H1 (cell line): ENCODE data around the gene SPATA25. TPM values are rescaled to one million over a fixed set of nuclear protein-coding genes. Genes with fewer than 3 reads are reported as not detected.

Experiments used
- CTCF ChIA-PET: fragments of 300-600 bp; sonication (Branson Sonifier 250); formaldehyde crosslinking; loops from one replicate; lab custom pipeline; 2021; ENCODE audit not compliant: partially characterized antibody; lab: Charles Lee
- POLR2A ChIA-PET: fragments of 300-600 bp; sonication (Branson Sonifier 250); formaldehyde crosslinking; loops from one replicate; lab custom pipeline; 2021; ENCODE audit warnings: inconsistent platforms; ENCODE audit not compliant: partially characterized antibody; lab: Charles Lee
- DNase-seq, 2 experiments: peaks; one replicate each; pipeline versions ENCODE4 v3.0.0 to v3.0.0-alpha.2; 2010 to 2022; ENCODE audit warnings: low spot score in 2 of 2, low read depth in 1 of 2, mixed read lengths in 1 of 2
- FAIRE-seq: peaks from 2 replicates; lab custom pipeline; 2011; peaks lifted over from hg19 to GRCh38; lab: Jason Lieb, UNC
- H2AFZ ChIP-seq: 2 replicates; pipeline ENCODE4 v1.8.1; 2012; ENCODE audit warnings: low read length, inconsistent platforms
- H2AK5ac ChIP-seq: 2 replicates; pipeline ENCODE4 v1.6.1; 2013; ENCODE audit warnings: low read depth, low read length
- H2BK120ac ChIP-seq: replicated peaks from 2 replicates; pipeline ENCODE3; 2013; ENCODE audit warnings: low read depth, low read length, inconsistent platforms
- H2BK12ac ChIP-seq: 2 replicates; pipeline ENCODE4 v1.6.1; 2013; ENCODE audit warnings: low read depth, low read length
- H2BK15ac ChIP-seq: 2 replicates; pipeline ENCODE4 v1.6.1; 2013; ENCODE audit warnings: low read length
- H2BK20ac ChIP-seq: 2 replicates; pipeline ENCODE4 v1.6.1; 2013; ENCODE audit warnings: low read length
- H2BK5ac ChIP-seq: 2 replicates; pipeline ENCODE4 v1.6.1; 2013; ENCODE audit warnings: low read depth, low read length
- H3K14ac ChIP-seq: 2 replicates; pipeline ENCODE4 v1.6.1; 2013; ENCODE audit warnings: inconsistent platforms; ENCODE audit not compliant: insufficient read length
- H3K18ac ChIP-seq: 2 replicates; pipeline ENCODE4 v1.6.1; 2013; ENCODE audit warnings: low read length; ENCODE audit errors: extremely low read depth
- H3K23ac ChIP-seq: 2 replicates; pipeline ENCODE4 v1.6.1; 2013; ENCODE audit warnings: inconsistent platforms; ENCODE audit not compliant: insufficient read length
- H3K23me2 ChIP-seq: 2 replicates; pipeline ENCODE4 v1.6.1; 2013; ENCODE audit warnings: low read depth, low read length
- H3K27ac ChIP-seq: 2 replicates; pipeline ENCODE4 v1.6.1; 2011; ENCODE audit warnings: low read depth, low read length, inconsistent platforms
- H3K27me3 ChIP-seq, 4 experiments: replicated peaks in 1 of 4; 1 replicate in 1 of 4; 2 replicates in 3 of 4; pipeline versions ENCODE4 v1.6.1 to v1.8.1; 2011 to 2013; ENCODE audit warnings: low read length in 3 of 4, mild to moderate bottlenecking in 3 of 4, inconsistent platforms in 2 of 4, mixed read lengths in 2 of 4, moderate library complexity in 1 of 4; ENCODE audit not compliant: control insufficient read depth in 3 of 4, insufficient read depth in 3 of 4; ENCODE audit errors: extremely low read depth in 1 of 4
- H3K36me3 ChIP-seq, 4 experiments: 2 replicates each; pipeline versions ENCODE4 v1.6.1 to v1.8.1; 2011 to 2013; ENCODE audit warnings: mild to moderate bottlenecking in 4 of 4, low read length in 3 of 4, moderate library complexity in 2 of 4, control low read depth in 1 of 4, inconsistent platforms in 1 of 4; ENCODE audit not compliant: insufficient read depth in 4 of 4, control insufficient read depth in 2 of 4
- H3K4ac ChIP-seq: replicated peaks from 2 replicates; pipeline ENCODE3; 2013; ENCODE audit warnings: low read length, low read depth, mixed read lengths, inconsistent platforms; ENCODE audit not compliant: insufficient read length
- H3K4me1 ChIP-seq, 4 experiments: replicated peaks in 1 of 4; 1 replicate in 1 of 4; 2 replicates in 3 of 4; pipeline versions ENCODE4 v1.6.1 to v1.8.1; 2011 to 2013; ENCODE audit warnings: low read length in 3 of 4, inconsistent platforms in 2 of 4, mixed read lengths in 1 of 4; ENCODE audit not compliant: insufficient read depth in 4 of 4, control insufficient read depth in 3 of 4
- H3K4me2 ChIP-seq, 2 experiments: 2 replicates each; pipeline versions ENCODE4 v1.6.1 to v1.8.1; 2011 to 2013; ENCODE audit warnings: low read depth in 2 of 2, low read length in 2 of 2, control low read depth in 1 of 2, inconsistent platforms in 1 of 2, mild to moderate bottlenecking in 1 of 2; ENCODE audit not compliant: insufficient read depth in 1 of 2
- H3K4me3 ChIP-seq, 4 experiments: fragments of 200-600, 300-600 bp in 1 of 4; sonication (generic), shearing (Covaris generic), sonication (Bioruptor Twin) in 1 of 4; 2 replicates each; pipeline versions ENCODE4 v1.5.1 to v1.8.1; 2011 to 2016; ENCODE audit warnings: low read length in 4 of 4, low read depth in 3 of 4, control low read depth in 2 of 4, inconsistent platforms in 2 of 4, mild to moderate bottlenecking in 2 of 4, mixed read lengths in 1 of 4, moderate library complexity in 1 of 4; ENCODE audit not compliant: insufficient read depth in 2 of 4; ENCODE audit errors: extremely low read depth in 1 of 4
- H3K56ac ChIP-seq: replicated peaks from 2 replicates; pipeline ENCODE3; 2013; ENCODE audit warnings: low read depth, mild to moderate bottlenecking, mixed read lengths, low read length, inconsistent platforms; ENCODE audit not compliant: insufficient read length
- H3K79me1 ChIP-seq: 2 replicates; pipeline ENCODE4 v1.6.1; 2013; ENCODE audit warnings: low read depth, low read length, control low read depth
- H3K79me2 ChIP-seq, 2 experiments: 2 replicates each; pipeline versions ENCODE4 v1.6.1 to v1.8.1; 2012 to 2013; ENCODE audit warnings: low read length in 2 of 2, mild to moderate bottlenecking in 2 of 2, inconsistent platforms in 1 of 2; ENCODE audit not compliant: insufficient read depth in 2 of 2, control insufficient read depth in 1 of 2
- H3K9ac ChIP-seq, 4 experiments: replicated peaks in 1 of 4; 1 replicate in 1 of 4; 2 replicates in 3 of 4; pipeline versions ENCODE4 v1.6.1 to v1.8.1; 2011 to 2013; ENCODE audit warnings: low read depth in 3 of 4, low read length in 3 of 4, control low read depth in 2 of 4, mild to moderate bottlenecking in 2 of 4, moderate library complexity in 2 of 4, inconsistent platforms in 1 of 4; ENCODE audit errors: extremely low read depth in 1 of 4
- H3K9me3 ChIP-seq, 2 experiments: 2 replicates each; pipeline versions ENCODE4 v1.6.1 to v1.8.1; 2012 to 2013; ENCODE audit warnings: mild to moderate bottlenecking in 2 of 2, moderate library complexity in 2 of 2, control low read depth in 1 of 2, inconsistent platforms in 1 of 2, low read depth in 1 of 2, low read length in 1 of 2, mixed read lengths in 1 of 2; ENCODE audit not compliant: insufficient read depth in 2 of 2
- H4K20me1 ChIP-seq, 2 experiments: replicated peaks in 1 of 2; 2 replicates each; pipeline versions ENCODE3 to v1.8.1; 2011 to 2013; ENCODE audit warnings: inconsistent platforms in 2 of 2, low read length in 2 of 2, mild to moderate bottlenecking in 1 of 2; ENCODE audit not compliant: insufficient read depth in 2 of 2, control insufficient read depth in 1 of 2
- H4K5ac ChIP-seq: 2 replicates; pipeline ENCODE4 v1.6.1; 2013; ENCODE audit warnings: low read length, low read depth, mixed read lengths, inconsistent platforms; ENCODE audit not compliant: insufficient read length
- H4K8ac ChIP-seq: 2 replicates; pipeline ENCODE4 v1.8.0; 2013; ENCODE audit warnings: mild to moderate bottlenecking, moderate library complexity, low read length, inconsistent platforms; ENCODE audit not compliant: insufficient read depth; ENCODE audit errors: extremely low read depth
- H4K91ac ChIP-seq: replicated peaks from 2 replicates; pipeline ENCODE3; 2013; ENCODE audit warnings: low read length, mixed read lengths, inconsistent platforms; ENCODE audit not compliant: insufficient read length
- MAFK ChIP-seq: IDR thresholded peaks from 2 replicates; pipeline ENCODE4 v1.6.1; 2012; ENCODE audit warnings: low read depth, mild to moderate bottlenecking, improper control_type of control experiment, low read length
- SRF ChIP-seq: IDR thresholded peaks from 2 replicates; pipeline ENCODE4 v1.6.1; 2011; ENCODE audit warnings: mild to moderate bottlenecking, low read depth, low read length, moderate library complexity
- WGBS, 2 experiments: shearing (Covaris generic) in 1 of 2; methylation state at CpG; one replicate each; pipeline versions ENCODE4 v1.1.6 to v1.1.7; 2013 to 2015; ENCODE audit warnings: low lambda C conversion rate in 2 of 2, mixed read lengths in 2 of 2, inconsistent platforms in 1 of 2, low coverage in 1 of 2, missing lambda C conversion rate in 1 of 2; ENCODE audit not compliant: insufficient replicate concordance in 2 of 2, insufficient coverage in 1 of 2, insufficient read length in 1 of 2; ENCODE audit errors: extremely low coverage in 1 of 2, missing lambda C conversion rate in 1 of 2; 5-methylcytosine and 5-hydroxymethylcytosine counted together
- polyA plus RNA-seq, 7 experiments: library from polyadenylated mRNA; depleted of rRNA in 3 of 7; stranded (reverse) in 5 of 7; unstranded in 2 of 7; fragments of >200 nt in 5 of 7; fragments of 200-250 nt in 2 of 7; gene quantifications; 1 replicate in 5 of 7; 2 replicates in 1 of 7; 4 replicates in 1 of 7; pipeline versions ENCODE4 v1.2.1 to v1.2.3, GENCODE V29; 2011 to 2013; ENCODE audit warnings: missing spikeins in 2 of 7, mixed read lengths in 2 of 7
- total RNA-seq: library from RNA; stranded (reverse); fragmentation: NEBNext Ultra II Directional; extraction: Animal tissue kit (Norgen Biotek cat#: 25700); gene quantifications from 2 replicates; pipeline ENCODE4 v1.2.1, GENCODE V29; 2021

Gene SPATA25
- total and polyA plus RNA-seq, 2 of the 8 experiments (the other 6 are each of a cell fraction or from before 2014, with no cell fraction given): 2.0 to 3.0 TPM

GRCh38 chr20:45866454-45866853 is 21.0 kb downstream of the SPATA25 start:
- no peaks in the 10 kb centered on the region for H3K23me2 ChIP-seq
- no peak overlapping the region for H3K14ac ChIP-seq
- 92% methylated on average over 5 of the region's 5 CpGs; no CpG with 5 or more reads in 1 of the 2 experiments for WGBS, 2 experiments
- no peaks in the 10 kb centered on the region for H4K20me1 ChIP-seq
- no peak overlapping the region for H3K56ac ChIP-seq
- no peak overlapping the region for H4K91ac ChIP-seq
- H3K18ac ChIP-seq: no peak overlapping the region
- H3K9ac ChIP-seq: no peak overlapping the region
- no peak overlapping the region for H2BK15ac ChIP-seq
- no peaks in the 10 kb centered on the region for H3K79me2 ChIP-seq
- no peaks in the 10 kb centered on the region for H3K27me3 ChIP-seq
- no peak overlapping the region for H2BK120ac ChIP-seq
- ChIA-PET POLR2A (interaction anchor here (0.9 to 8.1 kb wide), 4 partner anchors 8 to 24 kb away, joined by 3 to 39 read pairs (median 4); partner anchors contain the start of genes NEURL2 and ZSWIM1), CTCF (interaction anchor here (1.2 to 1.3 kb wide), 3 partner anchors 22 to 92 kb away, joined by 3 read pairs; no protein-coding TSS in a partner anchor)
- H3K4me2 ChIP-seq: no peak overlapping the region
- H2AFZ ChIP-seq: no peak overlapping the region
- H2BK5ac ChIP-seq: no peak overlapping the region
- no peak overlapping the region for H2BK12ac ChIP-seq
- H2BK20ac ChIP-seq: no peak overlapping the region
- TF ChIP-seq MAFK (no peak), SRF (no peak)
- no peak overlapping the region for H3K23ac ChIP-seq
- H4K8ac ChIP-seq: no peak overlapping the region
- no peak overlapping the region for H2AK5ac ChIP-seq
- H4K5ac ChIP-seq: no peak overlapping the region
- H3K4me1 ChIP-seq: no peaks in the 10 kb centered on the region
- FAIRE-seq (no peak), DNase-seq (no peak)
- no peak overlapping the region for H3K4ac ChIP-seq
- no peaks in the 10 kb centered on the region for H3K9me3 ChIP-seq
- H3K4me3 ChIP-seq: no peak overlapping the region
- H3K79me1 ChIP-seq: no peaks in the 10 kb centered on the region
- no peak overlapping the region for H3K27ac ChIP-seq
- no peaks in the 10 kb centered on the region; a peak in 1 of 8 replicates for H3K36me3 ChIP-seq
